Renal cortical epithelial cell (primary cell): Measurements from ENCODE around the gene ZNF140. TPM values are rescaled to one million over a fixed set of nuclear protein-coding genes. Genes with fewer than 3 reads are reported as not detected.

Experiments
- DNase-seq: peaks from one replicate; pipeline ENCODE4 v3.0.0-alpha.2; 2011; ENCODE audit warnings: low read depth
- total RNA-seq: library from RNA; depleted of rRNA; stranded (reverse); fragments of >200 nt; gene quantifications from 2 replicates; pipeline ENCODE4 v1.2.3, GENCODE V29; 2014

The ZNF140 gene
- 21.2 and 27.7 TPM in 2 replicates for total RNA-seq

- peak; percentile 92 for DNase-seq
Measured at GRCh38 chr12:133080368-133081158, at the start of gene ZNF140. Gene ZNF140, plus strand, starts transcription at chr12:133080923. Its CDS starts 398 bp downstream, at chr12:133081321.

GRCh38 chr12:133037207-133038005 is 43.3 kb upstream of the ZNF140 start, which contains the start of gene ZNF84:
Gene ZNF84, plus strand, starts transcription at chr12:133037509. Its CDS starts 3,959 bp downstream, at chr12:133041468.
- peak; percentile 92 for DNase-seq

GRCh38 chr12:133038118-133038709 is 42.5 kb upstream of the ZNF140 start:
- no peak for DNase-seq

- no peak for DNase-seq
Measured at GRCh38 chr12:133046698-133047097, 34.0 kb upstream of the ZNF140 start.

- DNase-seq: peak; percentile 4
Measured at GRCh38 chr12:133057446-133057845, 23.3 kb upstream of the ZNF140 start.

GRCh38 chr12:133058203-133059113 is 22.3 kb upstream of the ZNF140 start:
- DNase-seq: no peak

- no peak for DNase-seq
Measured at GRCh38 chr12:133061954-133062353, 18.8 kb upstream of the ZNF140 start.

- no peak for DNase-seq
Measured at GRCh38 chr12:133063556-133063955, 17.2 kb upstream of the ZNF140 start.

GRCh38 chr12:133073836-133074235 is 6.9 kb upstream of the ZNF140 start:
- no peak for DNase-seq

- peak; percentile 99 for DNase-seq
Measured at GRCh38 chr12:133080026-133080367, 726 bp upstream of the ZNF140 start.

- DNase-seq: no peak
Measured at GRCh38 chr12:133081159-133081780, 547 bp downstream of the ZNF140 start.

- no peak for DNase-seq
Measured at GRCh38 chr12:133083345-133083744, 2.6 kb downstream of the ZNF140 start.

GRCh38 chr12:133105620-133106019 is 24.9 kb downstream of the ZNF140 start:
- no peak for DNase-seq

- no peak for DNase-seq
Measured at GRCh38 chr12:133106253-133106652, 25.5 kb downstream of the ZNF140 start.

- DNase-seq: no peak
Measured at GRCh38 chr12:133107121-133107520, 26.4 kb downstream of the ZNF140 start.

- DNase-seq: no peak
Measured at GRCh38 chr12:133108150-133108549, 27.4 kb downstream of the ZNF140 start.

- DNase-seq: peak; percentile 2
Measured at GRCh38 chr12:133120385-133121191, 39.9 kb downstream of the ZNF140 start.

- DNase-seq: no peak
Measured at GRCh38 chr12:133124674-133125073, 44.0 kb downstream of the ZNF140 start.

GRCh38 chr12:133129368-133130037 is 48.8 kb downstream of the ZNF140 start:
- DNase-seq: peak; percentile 36
